ENCODE data around the gene AEBP1.

The AEBP1 gene

DNA sequence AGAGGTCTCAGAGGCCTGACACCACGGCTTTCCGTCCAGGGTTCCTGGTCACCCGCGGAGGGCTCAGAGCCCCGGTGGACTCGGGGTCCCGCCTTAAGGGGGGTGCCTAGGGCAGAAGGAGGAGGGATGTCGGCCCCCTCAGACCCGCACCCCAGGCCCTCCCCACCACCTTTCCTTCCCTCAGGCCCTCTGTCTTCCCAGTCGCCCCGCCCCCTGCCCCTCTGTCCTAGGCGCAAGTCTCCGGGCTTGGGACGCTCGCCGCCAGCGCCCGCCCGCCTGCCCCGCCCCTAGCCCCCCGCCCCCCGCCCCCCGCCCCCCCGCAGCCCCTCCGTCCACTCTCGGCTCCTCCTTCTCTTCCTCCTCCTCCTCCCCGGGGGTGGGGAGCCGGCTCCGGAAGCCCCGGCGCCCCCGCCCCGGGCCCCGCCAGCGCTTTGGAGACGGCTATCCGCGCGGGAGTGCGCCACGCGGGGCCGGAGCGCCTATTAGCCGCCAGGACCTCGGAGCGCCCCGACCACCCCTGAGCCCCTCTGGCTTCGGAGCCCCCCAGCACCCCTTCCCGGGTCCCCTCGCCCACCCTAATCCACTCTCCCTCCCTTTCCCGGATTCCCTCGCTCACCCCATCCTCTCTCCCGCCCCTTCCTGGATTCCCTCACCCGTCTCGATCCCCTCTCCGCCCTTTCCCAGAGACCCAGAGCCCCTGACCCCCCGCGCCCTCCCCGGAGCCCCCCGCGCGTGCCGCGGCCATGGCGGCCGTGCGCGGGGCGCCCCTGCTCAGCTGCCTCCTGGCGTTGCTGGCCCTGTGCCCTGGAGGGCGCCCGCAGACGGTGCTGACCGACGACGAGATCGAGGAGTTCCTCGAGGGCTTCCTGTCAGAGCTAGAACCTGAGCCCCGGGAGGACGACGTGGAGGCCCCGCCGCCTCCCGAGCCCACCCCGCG lies at the start of gene AEBP1:
Gene AEBP1, plus strand, starts transcription at position 423 of the 937 bp plus-strand sequence. Its CDS starts 321 bp downstream, at position 744.
- no peaks in the 10 kb centered on the region for H3K4me1 ChIP-seq (ENCODE audit: control insufficient read depth, insufficient read depth, low read length)
- H3K9me3 ChIP-seq (ENCODE audit: control insufficient read depth, insufficient read depth, low read length), result no peaks in the 10 kb centered on the region
- peak within 1 kb of the TSS; percentile 59 for H3K4me3 ChIP-seq (ENCODE audit: low read depth, low read length)
- H3K27me3 ChIP-seq (ENCODE audit: control insufficient read depth, insufficient read depth, low read length), result peaks cover 22% of the 10 kb centered on the region
- peaks cover 9% of the 10 kb centered on the region for H3K36me3 ChIP-seq (ENCODE audit: control insufficient read depth, insufficient read depth, low read length)
- no peak within 1 kb of the TSS for H3K9ac ChIP-seq (ENCODE audit: low read depth, low read length)

DNA sequence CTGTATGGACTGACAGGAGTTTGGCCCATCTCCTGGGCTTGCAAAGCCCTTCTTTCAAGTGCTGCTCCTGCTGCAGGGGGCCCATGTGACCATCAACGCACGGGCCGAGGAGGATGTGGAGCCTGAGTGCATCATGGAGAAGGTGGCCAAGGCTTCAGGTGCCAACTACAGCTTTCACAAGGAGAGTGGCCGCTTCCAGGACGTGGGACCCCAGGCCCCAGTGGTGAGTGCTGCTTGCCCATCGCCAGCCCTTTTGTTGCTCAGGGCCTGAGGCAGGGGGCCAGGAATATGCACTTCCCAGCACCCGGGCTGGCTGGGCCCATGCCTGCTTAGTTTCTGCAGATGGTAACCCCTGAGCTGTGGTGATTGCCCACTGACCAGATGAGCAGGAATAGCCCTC lies 47.5 kb upstream of the AEBP1 start:
- H3K4me1 ChIP-seq (ENCODE audit: control insufficient read depth, insufficient read depth, low read length), result no peaks in the 10 kb centered on the region
- no peaks in the 10 kb centered on the region for H3K9me3 ChIP-seq (ENCODE audit: control insufficient read depth, insufficient read depth, low read length)
- no peak overlapping the region for H3K4me3 ChIP-seq (ENCODE audit: low read depth, low read length)
- H3K27me3 ChIP-seq (ENCODE audit: control insufficient read depth, insufficient read depth, low read length), result no peaks in the 10 kb centered on the region
- H3K36me3 ChIP-seq (ENCODE audit: control insufficient read depth, insufficient read depth, low read length), result peaks cover 48% of the 10 kb centered on the region
- H3K9ac ChIP-seq (ENCODE audit: low read depth, low read length), result no peak overlapping the region

DNA sequence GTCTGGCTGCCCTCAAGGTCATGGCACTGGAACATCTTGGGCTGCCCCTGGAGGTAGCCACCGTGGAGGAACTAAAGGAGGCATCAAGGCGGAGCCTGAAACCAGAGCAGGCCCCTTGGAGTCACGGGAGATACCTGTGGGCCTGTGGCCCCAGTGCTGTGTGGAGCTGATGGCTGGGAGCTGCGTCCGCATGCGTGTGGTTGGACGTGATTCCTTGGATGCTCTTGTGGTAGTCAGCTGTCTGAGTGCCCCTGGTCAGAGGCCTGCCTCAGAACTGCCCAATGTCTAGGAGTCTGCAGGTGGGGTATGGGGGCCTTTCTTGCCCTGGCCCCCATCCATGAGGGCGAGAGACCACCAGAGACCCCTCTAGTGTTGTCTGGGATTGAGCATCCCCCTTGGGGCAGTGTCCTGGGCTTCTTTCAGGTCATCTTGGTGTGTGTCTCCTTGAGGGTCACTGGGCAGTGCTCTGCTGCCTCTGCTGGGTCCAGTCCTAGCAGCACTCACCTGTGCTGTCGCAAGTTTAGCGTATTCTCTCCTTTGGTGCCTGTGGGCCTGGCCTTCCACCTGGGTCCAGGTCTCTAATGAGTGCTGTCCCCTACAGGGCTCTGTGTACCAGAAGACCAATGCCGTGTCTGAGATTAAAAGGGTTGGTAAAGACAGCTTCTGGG lies 46.8 kb upstream of the AEBP1 start:
- no peak overlapping the region for H3K9ac ChIP-seq (ENCODE audit: low read depth, low read length)
- no peaks in the 10 kb centered on the region for H3K27me3 ChIP-seq (ENCODE audit: control insufficient read depth, insufficient read depth, low read length)
- H3K4me1 ChIP-seq (ENCODE audit: control insufficient read depth, insufficient read depth, low read length), result no peaks in the 10 kb centered on the region
- H3K36me3 ChIP-seq (ENCODE audit: control insufficient read depth, insufficient read depth, low read length), result peaks cover 50% of the 10 kb centered on the region
- no peaks in the 10 kb centered on the region for H3K9me3 ChIP-seq (ENCODE audit: control insufficient read depth, insufficient read depth, low read length)
- no peak overlapping the region for H3K4me3 ChIP-seq (ENCODE audit: low read depth, low read length)

DNA sequence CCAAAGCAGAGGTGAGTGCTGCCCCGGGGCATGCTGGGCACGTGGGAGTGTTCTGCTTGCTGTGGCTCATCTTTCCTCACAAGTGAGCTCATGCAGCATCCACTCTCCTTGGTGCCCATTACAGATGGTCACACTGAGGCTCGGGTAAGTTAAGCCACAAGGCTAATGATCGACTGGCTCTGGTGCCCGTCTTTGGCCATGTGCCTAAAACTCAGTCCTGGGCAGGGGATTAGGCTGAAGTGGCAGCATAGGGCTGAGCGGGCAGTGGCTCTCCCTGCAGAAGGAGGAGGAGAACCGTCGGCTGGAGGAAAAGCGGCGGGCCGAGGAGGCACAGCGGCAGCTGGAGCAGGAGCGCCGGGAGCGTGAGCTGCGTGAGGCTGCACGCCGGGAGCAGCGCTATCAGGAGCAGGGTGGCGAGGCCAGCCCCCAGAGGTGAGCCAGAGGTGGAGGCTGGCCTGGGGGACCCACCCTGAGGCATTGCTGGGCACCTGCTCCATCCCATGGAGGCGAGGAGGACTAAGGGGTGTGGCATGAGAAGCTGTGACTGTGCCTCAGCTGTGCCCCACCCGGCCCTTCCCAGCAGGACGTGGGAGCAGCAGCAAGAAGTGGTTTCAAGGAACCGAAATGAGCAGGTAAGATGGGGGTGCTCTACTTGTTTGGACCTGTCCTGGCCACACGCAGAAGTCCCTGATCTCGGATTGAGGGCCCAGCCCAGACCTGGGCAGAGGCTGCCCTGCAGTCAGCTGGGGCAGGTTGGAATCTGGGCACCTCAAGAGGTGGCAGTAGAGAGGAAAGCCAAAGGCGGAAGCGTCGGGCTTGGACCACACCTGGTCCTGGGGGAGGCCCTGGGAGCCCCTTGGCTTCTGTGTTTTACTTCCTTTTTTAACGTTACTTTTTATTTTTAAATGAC lies 46.0 kb upstream of the AEBP1 start:
- Histone ChIP-seq H3K4me1 (ENCODE audit: control insufficient read depth, insufficient read depth, low read length) (no peaks in the 10 kb centered on the region), H3K9me3 (ENCODE audit: control insufficient read depth, insufficient read depth, low read length) (no peaks in the 10 kb centered on the region), H3K36me3 (ENCODE audit: control insufficient read depth, insufficient read depth, low read length) (peaks cover 46% of the 10 kb centered on the region), H3K9ac (ENCODE audit: low read depth, low read length) (no peak overlapping the region), H3K27me3 (ENCODE audit: control insufficient read depth, insufficient read depth, low read length) (no peaks in the 10 kb centered on the region), H3K4me3 (ENCODE audit: low read depth, low read length) (no peak overlapping the region)

DNA sequence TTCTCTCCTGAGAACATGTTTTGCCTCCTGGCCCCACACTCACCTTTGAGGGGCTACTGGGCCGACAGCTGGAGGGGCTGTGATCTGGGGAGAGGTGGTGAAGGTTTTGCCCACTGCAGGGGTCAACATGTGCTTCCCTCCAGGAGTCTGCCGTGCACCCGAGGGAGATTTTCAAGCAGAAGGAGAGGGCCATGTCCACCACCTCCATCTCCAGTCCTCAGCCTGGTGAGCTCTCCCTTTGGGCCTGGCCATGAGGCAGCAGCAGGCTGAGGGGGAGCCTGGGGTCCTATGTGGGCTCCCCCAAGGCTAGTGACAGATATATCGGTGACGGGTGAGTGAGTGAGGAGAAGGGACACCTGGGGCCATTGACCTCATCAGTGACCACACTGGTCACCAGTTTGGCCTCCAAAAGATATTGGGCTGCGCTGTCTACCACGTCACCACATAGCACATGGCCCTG lies 45.4 kb upstream of the AEBP1 start:
- H3K36me3 ChIP-seq (ENCODE audit: control insufficient read depth, insufficient read depth, low read length), result peaks cover 44% of the 10 kb centered on the region
- H3K4me3 ChIP-seq (ENCODE audit: low read depth, low read length), result no peak overlapping the region
- no peaks in the 10 kb centered on the region for H3K9me3 ChIP-seq (ENCODE audit: control insufficient read depth, insufficient read depth, low read length)
- no peak overlapping the region for H3K9ac ChIP-seq (ENCODE audit: low read depth, low read length)
- H3K27me3 ChIP-seq (ENCODE audit: control insufficient read depth, insufficient read depth, low read length), result no peaks in the 10 kb centered on the region
- H3K4me1 ChIP-seq (ENCODE audit: control insufficient read depth, insufficient read depth, low read length), result peaks cover 3% of the 10 kb centered on the region

DNA sequence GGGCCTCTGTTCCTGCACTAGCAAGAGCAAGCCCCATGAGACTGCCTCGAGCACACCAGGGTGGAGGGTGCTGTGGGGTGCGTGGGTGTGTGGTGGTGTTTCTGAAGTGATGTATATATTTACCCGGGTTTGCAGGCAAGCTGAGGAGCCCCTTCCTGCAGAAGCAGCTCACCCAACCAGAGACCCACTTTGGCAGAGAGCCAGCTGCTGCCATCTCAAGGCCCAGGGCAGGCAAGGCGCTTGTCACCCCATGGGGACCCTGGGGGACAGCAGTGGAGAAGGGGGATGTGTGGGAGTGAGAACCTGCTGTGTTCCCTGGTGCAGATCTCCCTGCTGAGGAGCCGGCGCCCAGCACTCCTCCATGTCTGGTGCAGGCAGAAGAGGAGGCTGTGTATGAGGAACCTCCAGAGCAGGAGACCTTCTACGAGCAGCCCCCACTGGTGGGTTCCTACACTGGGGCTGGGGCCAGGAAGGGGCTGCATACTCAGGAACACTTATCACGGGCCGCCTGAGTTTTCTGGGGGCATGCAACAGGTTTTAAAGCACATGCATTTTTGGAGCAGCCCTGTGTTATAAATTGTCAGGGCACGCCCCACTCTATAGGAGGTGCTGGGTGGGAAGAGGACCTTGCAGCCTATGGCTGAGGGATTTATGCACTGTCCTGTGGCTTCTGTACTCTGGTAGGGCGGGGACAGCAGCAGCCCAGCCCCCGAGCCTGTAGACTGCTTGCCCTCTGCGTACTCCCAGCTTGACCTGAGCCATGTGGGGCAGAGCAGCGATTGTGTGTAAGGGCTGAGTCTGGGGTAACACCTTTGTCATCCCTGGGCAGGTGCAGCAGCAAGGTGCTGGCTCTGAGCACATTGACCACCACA lies 44.7 kb upstream of the AEBP1 start:
- Histone ChIP-seq H3K27me3 (ENCODE audit: control insufficient read depth, insufficient read depth, low read length) (no peaks in the 10 kb centered on the region), H3K36me3 (ENCODE audit: control insufficient read depth, insufficient read depth, low read length) (peaks cover 44% of the 10 kb centered on the region), H3K9ac (ENCODE audit: low read depth, low read length) (no peak overlapping the region), H3K9me3 (ENCODE audit: control insufficient read depth, insufficient read depth, low read length) (no peaks in the 10 kb centered on the region), H3K4me1 (ENCODE audit: control insufficient read depth, insufficient read depth, low read length) (peaks cover 7% of the 10 kb centered on the region), H3K4me3 (ENCODE audit: low read depth, low read length) (no peak overlapping the region)

DNA sequence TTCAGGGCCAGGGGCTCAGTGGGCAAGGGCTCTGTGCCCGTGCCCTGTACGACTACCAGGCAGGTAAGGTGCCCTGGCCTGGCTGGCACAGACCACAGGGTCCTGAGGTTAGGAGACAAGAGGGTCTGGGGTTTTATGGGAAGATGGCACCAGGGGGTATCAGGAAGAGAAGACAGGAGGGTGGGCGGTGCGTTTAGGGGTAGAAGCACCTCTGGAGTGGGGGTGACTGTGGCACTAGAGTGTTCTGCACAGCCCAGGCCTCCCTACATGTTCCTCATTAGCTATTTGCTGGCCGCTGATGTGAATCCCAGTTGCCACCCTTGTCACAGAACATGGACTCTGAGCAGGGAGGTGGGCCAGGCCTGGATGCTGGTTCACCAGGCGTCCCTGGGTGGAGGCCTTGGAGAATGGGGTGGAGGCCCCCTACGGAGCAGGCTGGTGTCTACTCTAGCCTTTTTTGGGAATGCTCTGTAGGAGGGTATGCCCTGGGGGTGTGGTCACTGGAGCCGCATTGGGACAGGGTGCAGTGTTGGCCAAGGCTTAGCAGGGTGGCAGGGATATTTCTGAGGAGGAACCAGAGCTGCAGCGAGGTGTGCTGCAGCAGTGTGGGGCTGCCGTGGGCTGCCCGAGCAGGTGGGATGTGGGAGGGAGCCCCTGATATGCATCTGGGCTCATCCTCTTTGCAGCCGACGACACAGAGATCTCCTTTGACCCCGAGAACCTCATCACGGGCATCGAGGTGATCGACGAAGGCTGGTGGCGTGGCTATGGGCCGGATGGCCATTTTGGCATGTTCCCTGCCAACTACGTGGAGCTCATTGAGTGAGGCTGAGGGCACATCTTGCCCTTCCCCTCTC lies 43.8 kb upstream of the AEBP1 start:
- no peaks in the 10 kb centered on the region for H3K27me3 ChIP-seq (ENCODE audit: control insufficient read depth, insufficient read depth, low read length)
- no peak overlapping the region for H3K4me3 ChIP-seq (ENCODE audit: low read depth, low read length)
- peaks cover 11% of the 10 kb centered on the region for H3K4me1 ChIP-seq (ENCODE audit: control insufficient read depth, insufficient read depth, low read length)
- no peak overlapping the region for H3K9ac ChIP-seq (ENCODE audit: low read depth, low read length)
- H3K36me3 ChIP-seq (ENCODE audit: control insufficient read depth, insufficient read depth, low read length), result peaks cover 44% of the 10 kb centered on the region
- no peaks in the 10 kb centered on the region for H3K9me3 ChIP-seq (ENCODE audit: control insufficient read depth, insufficient read depth, low read length)

DNA sequence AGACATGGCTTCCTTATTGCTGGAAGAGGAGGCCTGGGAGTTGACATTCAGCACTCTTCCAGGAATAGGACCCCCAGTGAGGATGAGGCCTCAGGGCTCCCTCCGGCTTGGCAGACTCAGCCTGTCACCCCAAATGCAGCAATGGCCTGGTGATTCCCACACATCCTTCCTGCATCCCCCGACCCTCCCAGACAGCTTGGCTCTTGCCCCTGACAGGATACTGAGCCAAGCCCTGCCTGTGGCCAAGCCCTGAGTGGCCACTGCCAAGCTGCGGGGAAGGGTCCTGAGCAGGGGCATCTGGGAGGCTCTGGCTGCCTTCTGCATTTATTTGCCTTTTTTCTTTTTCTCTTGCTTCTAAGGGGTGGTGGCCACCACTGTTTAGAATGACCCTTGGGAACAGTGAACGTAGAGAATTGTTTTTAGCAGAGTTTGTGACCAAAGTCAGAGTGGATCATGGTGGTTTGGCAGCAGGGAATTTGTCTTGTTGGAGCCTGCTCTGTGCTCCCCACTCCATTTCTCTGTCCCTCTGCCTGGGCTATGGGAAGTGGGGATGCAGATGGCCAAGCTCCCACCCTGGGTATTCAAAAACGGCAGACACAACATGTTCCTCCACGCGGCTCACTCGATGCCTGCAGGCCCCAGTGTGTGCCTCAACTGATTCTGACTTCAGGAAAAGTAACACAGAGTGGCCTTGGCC lies 43.0 kb upstream of the AEBP1 start:
- H3K36me3 ChIP-seq (ENCODE audit: control insufficient read depth, insufficient read depth, low read length), result peaks cover 44% of the 10 kb centered on the region
- H3K4me3 ChIP-seq (ENCODE audit: low read depth, low read length), result no peak overlapping the region
- no peak overlapping the region for H3K9ac ChIP-seq (ENCODE audit: low read depth, low read length)
- no peaks in the 10 kb centered on the region for H3K27me3 ChIP-seq (ENCODE audit: control insufficient read depth, insufficient read depth, low read length)
- H3K9me3 ChIP-seq (ENCODE audit: control insufficient read depth, insufficient read depth, low read length), result no peaks in the 10 kb centered on the region
- H3K4me1 ChIP-seq (ENCODE audit: control insufficient read depth, insufficient read depth, low read length), result peaks cover 14% of the 10 kb centered on the region

DNA sequence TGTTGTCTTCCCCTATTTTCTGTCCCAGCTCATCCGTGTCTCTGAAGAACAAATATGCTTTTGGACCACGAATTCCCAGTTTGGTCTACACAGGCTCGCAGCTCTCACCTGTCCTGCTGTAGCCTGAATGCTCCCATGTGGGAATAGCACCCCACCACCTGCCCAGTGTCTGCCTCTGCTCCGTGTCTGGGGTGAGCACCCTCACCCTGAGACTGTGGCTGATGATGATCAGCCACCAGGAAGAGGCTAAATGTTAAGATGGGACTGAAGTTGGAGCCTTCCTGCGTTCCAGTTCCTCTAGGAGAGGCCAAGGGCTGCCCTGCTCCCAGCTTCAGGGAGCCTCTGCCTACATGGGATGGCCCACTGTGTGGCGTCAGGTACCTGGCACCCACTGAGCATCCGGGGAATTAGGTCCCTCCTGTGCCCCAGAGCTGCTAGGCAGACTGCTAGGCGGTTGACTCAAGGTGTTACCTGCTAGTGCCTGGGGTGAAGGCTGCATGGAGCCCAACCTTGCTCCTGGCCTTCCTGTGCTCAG lies 42.4 kb upstream of the AEBP1 start:
- no peaks in the 10 kb centered on the region for H3K9me3 ChIP-seq (ENCODE audit: control insufficient read depth, insufficient read depth, low read length)
- H3K36me3 ChIP-seq (ENCODE audit: control insufficient read depth, insufficient read depth, low read length), result peaks cover 40% of the 10 kb centered on the region
- H3K27me3 ChIP-seq (ENCODE audit: control insufficient read depth, insufficient read depth, low read length), result no peaks in the 10 kb centered on the region
- H3K4me1 ChIP-seq (ENCODE audit: control insufficient read depth, insufficient read depth, low read length), result peaks cover 17% of the 10 kb centered on the region
- H3K9ac ChIP-seq (ENCODE audit: low read depth, low read length), result no peak overlapping the region
- no peak overlapping the region for H3K4me3 ChIP-seq (ENCODE audit: low read depth, low read length)

Measured in iPS-15b (cell line).